ENCODE data around the gene DOK5. TPM values are rescaled to one million over a fixed set of nuclear protein-coding genes. Genes with fewer than 3 reads are reported as not detected.

The DOK5 gene
- total and polyA plus RNA-seq, 2 of the 8 experiments (the other 6 are each of a cell fraction or from before 2014, with no cell fraction given), result 8.9 to 15.0 TPM

GRCh38 chr20:54605319-54605718 is 129.9 kb downstream of the DOK5 start:
- no peak for DNase-seq (ENCODE audit: low read depth in 1 of 2, low spot score in 2 of 2)
- Histone ChIP-seq H3K4me3 (ENCODE audit: extremely low read depth in 1 of 4, insufficient read depth in 2 of 4, low read depth in 3 of 4, low read length in 4 of 4) (no peak overlapping the region), H4K20me1 (replicated peaks in 1 of 2; ENCODE audit: control insufficient read depth in 1 of 2, insufficient read depth in 2 of 2, low read length in 2 of 2) (no peaks in the 10 kb centered on the region), H3K23me2 (ENCODE audit: low read depth, low read length) (no peaks in the 10 kb centered on the region), H4K8ac (ENCODE audit: extremely low read depth, insufficient read depth, low read length) (no peak overlapping the region), H3K79me1 (ENCODE audit: low read depth, low read length) (no peaks in the 10 kb centered on the region), H3K36me3 (ENCODE audit: control insufficient read depth in 2 of 4, insufficient read depth in 4 of 4, low read length in 3 of 4) (no peaks in the 10 kb centered on the region), H4K5ac (ENCODE audit: insufficient read length, low read depth, low read length) (no peak overlapping the region), H3K18ac (ENCODE audit: extremely low read depth, low read length) (no peak overlapping the region), H2AK5ac (ENCODE audit: low read depth, low read length) (no peak overlapping the region), H3K4me2 (ENCODE audit: insufficient read depth in 1 of 2, low read depth in 2 of 2, low read length in 2 of 2) (no peak overlapping the region), H2BK15ac (ENCODE audit: low read length) (no peak overlapping the region), H2AFZ (ENCODE audit: low read length) (no peak overlapping the region), H3K23ac (ENCODE audit: insufficient read length) (no peak overlapping the region), H3K56ac (replicated peaks; ENCODE audit: insufficient read length, low read depth, low read length) (no peak overlapping the region), H3K9ac (replicated peaks in 1 of 4; ENCODE audit: extremely low read depth in 1 of 4, low read depth in 3 of 4, low read length in 3 of 4) (no peak overlapping the region), H3K14ac (ENCODE audit: insufficient read length) (no peak overlapping the region), H2BK5ac (ENCODE audit: low read depth, low read length) (no peak overlapping the region), H3K27ac (ENCODE audit: low read depth, low read length) (no peak overlapping the region), H2BK20ac (ENCODE audit: low read length) (no peak overlapping the region), H3K4me1 (replicated peaks in 1 of 4; ENCODE audit: control insufficient read depth in 3 of 4, insufficient read depth in 4 of 4, low read length in 3 of 4) (no peaks in the 10 kb centered on the region), H3K79me2 (ENCODE audit: control insufficient read depth in 1 of 2, insufficient read depth in 2 of 2, low read length in 2 of 2) (no peaks in the 10 kb centered on the region), H4K91ac (replicated peaks; ENCODE audit: insufficient read length, low read length) (no peak overlapping the region), H3K27me3 (replicated peaks in 1 of 4; ENCODE audit: control insufficient read depth in 3 of 4, extremely low read depth in 1 of 4, insufficient read depth in 3 of 4, low read length in 3 of 4) (no peaks in the 10 kb centered on the region), H3K4ac (replicated peaks; ENCODE audit: insufficient read length, low read depth, low read length) (no peak overlapping the region), H2BK12ac (ENCODE audit: low read depth, low read length) (no peak overlapping the region), H3K9me3 (ENCODE audit: insufficient read depth in 2 of 2, low read depth in 1 of 2, low read length in 1 of 2) (peaks cover 0 to 2% of the 10 kb centered on the region in 2 experiments; a peak in 1 of 4 replicates), H2BK120ac (replicated peaks; ENCODE audit: low read depth, low read length) (no peak overlapping the region)
- CTCF ChIA-PET (ENCODE audit: partially characterized antibody), result no interaction called here
- POLR2A ChIA-PET (ENCODE audit: partially characterized antibody), result no interaction called here
- FAIRE-seq, result no peak
- 94% methylated on average over 3 of the region's 3 CpGs; no CpG with 5 or more reads in 1 of the 2 experiments for WGBS, 2 experiments (ENCODE audit: extremely low coverage in 1 of 2, insufficient coverage in 1 of 2, insufficient read length in 1 of 2, insufficient replicate concordance in 2 of 2, low coverage in 1 of 2, low lambda C conversion rate in 2 of 2, missing lambda C conversion rate in 1 of 2)
- TF ChIP-seq CEBPB (IDR thresholded peaks at IDR 0.05; ENCODE audit: low read depth, low read length), result no peak
- no peak for TF ChIP-seq SRF (IDR thresholded peaks at IDR 0.05; ENCODE audit: low read depth, low read length)
- no peak for TF ChIP-seq CBX8 (IDR thresholded peaks at IDR 0.05; ENCODE audit: borderline replicate concordance, low read depth, low read length)
- no peak for TF ChIP-seq NRF1 (IDR thresholded peaks at IDR 0.05; ENCODE audit: low read depth, low read length)
- TF ChIP-seq CHD2 (IDR thresholded peaks at IDR 0.05; ENCODE audit: low read length), result no peak
- no peak for TF ChIP-seq CBX5 (IDR thresholded peaks at IDR 0.05; ENCODE audit: low read depth, low read length)
- TF ChIP-seq RAD21 (IDR thresholded peaks at IDR 0.05 in 1 of 2, conservative IDR thresholded peaks at IDR 0.05 in 1 of 2; ENCODE audit: low read depth in 2 of 2, low read length in 2 of 2), result no peak
- no peak for TF ChIP-seq E2F6 (IDR thresholded peaks at IDR 0.05)
- no peak for TF ChIP-seq CTBP2 (IDR thresholded peaks at IDR 0.05; ENCODE audit: borderline replicate concordance, insufficient read depth, insufficient read length, low read length)
- TF ChIP-seq TCF12 (IDR thresholded peaks at IDR 0.05; ENCODE audit: low read depth, low read length), result no peak
- TF ChIP-seq PHF8 (conservative IDR thresholded peaks at IDR 0.05; ENCODE audit: low read depth, low read length), result no peak
- no peak for TF ChIP-seq SIX5 (IDR thresholded peaks at IDR 0.05; ENCODE audit: low read depth, low read length)
- TF ChIP-seq USF2 (IDR thresholded peaks at IDR 0.05; ENCODE audit: low read length), result no peak
- TF ChIP-seq SP2 (IDR thresholded peaks at IDR 0.05; ENCODE audit: low read length), result no peak
